T-cell (primary cell): Measurements from ENCODE around the gene RSPRY1. TPM values are rescaled to one million over a fixed set of nuclear protein-coding genes. Genes with fewer than 3 reads are reported as not detected.
"Not testable (repeated sequence)": the region's sequence is repeated elsewhere in the genome, so short reads cannot be mapped to it uniquely, and the experiment has no call there.

ENCODE experiments used
- ATAC-seq, 4 experiments: fragments of 200-7000 bp in 3 of 4; fragments of 150-1000 bp in 1 of 4; cut with Tn5 transposase; replicated peaks in 1 of 4; 1 replicate in 3 of 4; 2 replicates in 1 of 4; pipeline ENCODE4 v1.10.0; 2021; ENCODE audit warnings: moderate library complexity in 3 of 4, mild to moderate bottlenecking in 2 of 4, moderate number of reproducible peaks in 1 of 4
- CTCF ChIA-PET, 2 donors: fragments of 300-600 bp; sonication (Branson Sonifier 250); formaldehyde crosslinking; loops; one replicate each; lab custom pipeline; 2022; ENCODE audit warnings: antibody characterized with exemption in 2 of 2; lab: Charles Lee
- POLR2A ChIA-PET, 2 donors: fragments of 300-600 bp; sonication (Branson Sonifier 250); formaldehyde crosslinking; loops; one replicate each; lab custom pipeline; 2022; ENCODE audit warnings: antibody characterized with exemption in 2 of 2; lab: Charles Lee
- DNase-seq, 35 experiments: peaks; one replicate each; pipeline versions ENCODE4 v3.0.0 to v3.0.0-alpha.2; 2013 to 2023
- H3K27ac ChIP-seq: one replicate; pipeline ENCODE4 v1.5.1; 2013; ENCODE audit warnings: low read length
- H3K27me3 ChIP-seq, 2 experiments: replicated peaks in 1 of 2; 1 replicate in 1 of 2; 2 replicates in 1 of 2; pipeline versions ENCODE4 v1.6.1 to v1.7.0; 2013; ENCODE audit warnings: low read length in 1 of 2, mixed read lengths in 1 of 2; ENCODE audit not compliant: control insufficient read depth in 2 of 2, insufficient read depth in 2 of 2; ENCODE audit errors: extremely low read depth in 1 of 2
- H3K36me3 ChIP-seq, 2 donors: 1 replicate in 1 of 2; 2 replicates in 1 of 2; pipeline versions ENCODE4 v1.6.1 to v1.7.0; 2013; ENCODE audit warnings: low read length in 1 of 2; ENCODE audit not compliant: control insufficient read depth in 2 of 2, insufficient read depth in 1 of 2; ENCODE audit errors: extremely low read depth in 1 of 2
- H3K4me1 ChIP-seq, 2 experiments: 1 replicate in 1 of 2; 2 replicates in 1 of 2; pipeline versions ENCODE4 v1.6.1 to v1.7.0; 2013; ENCODE audit warnings: low read length in 2 of 2, mixed read lengths in 1 of 2; ENCODE audit not compliant: insufficient read depth in 2 of 2, control insufficient read depth in 1 of 2; ENCODE audit errors: extremely low read depth in 1 of 2
- H3K4me3 ChIP-seq, 2 donors: 1 replicate in 1 of 2; 2 replicates in 1 of 2; pipeline versions ENCODE4 v1.5.1 to v1.7.0; 2013; ENCODE audit warnings: mild to moderate bottlenecking in 2 of 2, low read length in 1 of 2, moderate library complexity in 1 of 2; ENCODE audit not compliant: control insufficient read depth in 1 of 2; ENCODE audit errors: extremely low read depth in 1 of 2
- H3K9me3 ChIP-seq: 2 replicates; pipeline ENCODE4 v1.7.0; 2013
- H3K27ac Mint-ChIP-seq, 2 donors: one replicate each; pipeline ENCODE4 v1.8.0; 2020 to 2021; ENCODE audit warnings: mild to moderate bottlenecking in 2 of 2, mixed read lengths in 2 of 2
- H3K27me3 Mint-ChIP-seq, 2 donors: one replicate each; pipeline ENCODE4 v1.8.0; 2021 to 2022; ENCODE audit warnings: mixed read lengths in 2 of 2
- H3K36me3 Mint-ChIP-seq: one replicate; pipeline ENCODE4 v1.8.0; 2021; ENCODE audit warnings: mixed read lengths
- H3K4me1 Mint-ChIP-seq, 3 donors: one replicate each; pipeline ENCODE4 v1.8.0; 2020 to 2022; ENCODE audit warnings: mixed read lengths in 3 of 3, mild to moderate bottlenecking in 1 of 3
- H3K4me3 Mint-ChIP-seq, 3 donors: one replicate each; pipeline ENCODE4 v1.8.0; 2020 to 2022; ENCODE audit warnings: mild to moderate bottlenecking in 3 of 3, mixed read lengths in 3 of 3, moderate library complexity in 3 of 3
- H3K9me3 Mint-ChIP-seq, 3 donors: one replicate each; pipeline ENCODE4 v1.8.0; 2020 to 2022; ENCODE audit warnings: mixed read lengths in 3 of 3
- WGBS: methylation state at CpG from one replicate; pipeline ENCODE4 v1.1.5; 2013; ENCODE audit warnings: missing lambda C conversion rate; ENCODE audit not compliant: insufficient coverage; 5-methylcytosine and 5-hydroxymethylcytosine counted together
- total RNA-seq, 35 experiments: library from RNA in 6 of 35; stranded (reverse) in 6 of 35; fragments of 120-200 nt in 1 of 35; gene quantifications; one replicate each; pipeline versions ENCODE4 v1.2.1 to v1.2.4 and lab custom pipeline; 2013 to 2026

Gene RSPRY1
- total RNA-seq, 5 donors from 2014 or later (not counting 1 experiment from before 2014, with no cell fraction given): 25.0 to 32.0 (median 28.2) TPM

GRCh38 chr16:57192146-57192545 lies 6.0 kb downstream of the RSPRY1 start:
- Histone ChIP-seq H3K27me3 (no peaks in the 10 kb centered on the region), H3K4me3 (no peak overlapping the region), H3K9me3 (no peaks in the 10 kb centered on the region), H3K4me1 (peaks cover 7 to 10% of the 10 kb centered on the region in 2 experiments), H3K36me3 (peaks cover 0 to 4% of the 10 kb centered on the region in 2 donors), H3K27ac (no peak overlapping the region)
- Mint-ChIP-seq H3K9me3 (no peaks in the 10 kb centered on the region), H3K27ac (no peak overlapping the region), H3K27me3 (no peaks in the 10 kb centered on the region), H3K4me3 (no peak overlapping the region), H3K36me3 (peaks cover 7% of the 10 kb centered on the region), H3K4me1 (peaks cover 61 to 69% (median 65%) of the 10 kb centered on the region in 3 donors)
- ChIA-PET POLR2A (interaction anchor here (0.5 to 0.6 kb wide), 3 partner anchors 137 to 325 kb away, joined by 4 to 5 read pairs (median 4); no protein-coding TSS in a partner anchor), CTCF (no interaction called here)
- DNase-seq: no peak
- no CpG with 5 or more reads among the region's 3 CpGs for WGBS
- ATAC-seq: no peak

GRCh38 chr16:57192720-57193486 lies 6.8 kb downstream of the RSPRY1 start:
- peaks cover 54 to 61% (median 58%) of the 10 kb centered on the region in 3 donors for H3K4me1 Mint-ChIP-seq
- Histone ChIP-seq H3K4me1 (peaks cover 3% of the 10 kb centered on the region in 2 experiments), H3K9me3 (no peaks in the 10 kb centered on the region), H3K27me3 (no peaks in the 10 kb centered on the region), H3K27ac (no peak overlapping the region), H3K4me3 (no peak overlapping the region), H3K36me3 (peaks cover 0 to 4% of the 10 kb centered on the region in 2 donors)
- WGBS: no CpG with 5 or more reads among the region's 7 CpGs
- DNase-seq (no peak), ATAC-seq (no peak)
- no peaks in the 10 kb centered on the region for H3K9me3 Mint-ChIP-seq
- no peak overlapping the region for H3K27ac Mint-ChIP-seq
- CTCF ChIA-PET: interaction anchor here in 1 of 2 donors (0.6 kb wide), 2 partner anchors 151 to 388 kb away, joined by 4 read pairs; no protein-coding TSS in a partner anchor
- H3K36me3 Mint-ChIP-seq: peaks cover 7% of the 10 kb centered on the region
- POLR2A ChIA-PET: interaction anchor here (0.5 to 0.6 kb wide), 3 partner anchors 138 to 325 kb away, joined by 4 to 5 read pairs (median 4); no protein-coding TSS in a partner anchor
- H3K4me3 Mint-ChIP-seq: no peak overlapping the region
- no peaks in the 10 kb centered on the region for H3K27me3 Mint-ChIP-seq

- H3K4me3 Mint-ChIP-seq: no peak overlapping the region
- H3K4me1 Mint-ChIP-seq: peaks cover 47 to 56% (median 50%) of the 10 kb centered on the region in 3 donors
- no peak for DNase-seq
- peaks cover 13% of the 10 kb centered on the region for H3K36me3 Mint-ChIP-seq
- ChIA-PET CTCF (interaction anchor here in 1 of 2 donors (0.9 to 1.0 kb wide), 2 partner anchors 9 to 11 kb away, joined by 3 read pairs; partner anchors contain the start of gene PSME3IP1), POLR2A (no interaction called here)
- Histone ChIP-seq H3K9me3 (no peaks in the 10 kb centered on the region), H3K27me3 (no peaks in the 10 kb centered on the region), H3K27ac (no peak overlapping the region), H3K36me3 (peaks cover 0 to 4% of the 10 kb centered on the region in 2 donors), H3K4me3 (no peak overlapping the region), H3K4me1 (no peaks in the 10 kb centered on the region)
- no peak overlapping the region for H3K27ac Mint-ChIP-seq
- no peaks in the 10 kb centered on the region for H3K27me3 Mint-ChIP-seq
- no peaks in the 10 kb centered on the region for H3K9me3 Mint-ChIP-seq
- no peak for ATAC-seq
Measured at GRCh38 chr16:57194512-57194911, 8.4 kb downstream of the RSPRY1 start.

GRCh38 chr16:57196286-57196685 lies 10.2 kb downstream of the RSPRY1 start:
- H3K9me3 Mint-ChIP-seq: no peaks in the 10 kb centered on the region
- Histone ChIP-seq H3K27me3 (no peaks in the 10 kb centered on the region), H3K4me1 (no peaks in the 10 kb centered on the region), H3K4me3 (no peak overlapping the region), H3K9me3 (no peaks in the 10 kb centered on the region), H3K27ac (no peak overlapping the region), H3K36me3 (peaks cover 0 to 4% of the 10 kb centered on the region in 2 donors)
- WGBS: 100% methylated on average over 1 of the region's 4 CpGs
- H3K27me3 Mint-ChIP-seq: no peaks in the 10 kb centered on the region
- H3K36me3 Mint-ChIP-seq: peaks cover 13% of the 10 kb centered on the region
- H3K27ac Mint-ChIP-seq: no peak overlapping the region
- peaks cover 37 to 44% (median 38%) of the 10 kb centered on the region in 3 donors for H3K4me1 Mint-ChIP-seq
- ATAC-seq: no peak
- CTCF ChIA-PET: no interaction called here
- no peak for DNase-seq
- POLR2A ChIA-PET: interaction anchor here (0.6 to 1.2 kb wide), 2 partner anchors 11 to 32 kb away, joined by 4 to 5 read pairs; no protein-coding TSS in a partner anchor
- no peak overlapping the region for H3K4me3 Mint-ChIP-seq

- H3K36me3 Mint-ChIP-seq: peaks cover 13% of the 10 kb centered on the region
- no peak for DNase-seq
- Histone ChIP-seq H3K4me1 (no peaks in the 10 kb centered on the region), H3K9me3 (no peaks in the 10 kb centered on the region), H3K4me3 (no peak overlapping the region), H3K36me3 (peaks cover 0 to 4% of the 10 kb centered on the region in 2 donors), H3K27me3 (no peaks in the 10 kb centered on the region), H3K27ac (no peak overlapping the region)
- ChIA-PET CTCF (no interaction called here), POLR2A (interaction anchor here in 1 of 2 donors (1.2 kb wide), 1 partner anchor 11 kb away, joined by 5 read pairs; no protein-coding TSS in a partner anchor)
- no peak for ATAC-seq
- no peaks in the 10 kb centered on the region for H3K27me3 Mint-ChIP-seq
- H3K4me1 Mint-ChIP-seq: peaks cover 34 to 43% (median 36%) of the 10 kb centered on the region in 3 donors
- 100% methylated on average over 1 of the region's 3 CpGs for WGBS
- H3K4me3 Mint-ChIP-seq: no peak overlapping the region
- no peaks in the 10 kb centered on the region for H3K9me3 Mint-ChIP-seq
- no peak overlapping the region for H3K27ac Mint-ChIP-seq
Measured at GRCh38 chr16:57196753-57197152, 10.6 kb downstream of the RSPRY1 start.

- Mint-ChIP-seq H3K4me1 (peaks cover 17 to 20% (median 18%) of the 10 kb centered on the region in 3 donors), H3K36me3 (peaks cover 23% of the 10 kb centered on the region)
- H3K9me3 Mint-ChIP-seq, H3K27ac ChIP-seq, ATAC-seq, H3K4me3 Mint-ChIP-seq, CTCF ChIA-PET, H3K27me3 Mint-ChIP-seq, DNase-seq, POLR2A ChIA-PET, H3K4me1 ChIP-seq, H3K4me3 ChIP-seq, H3K9me3 ChIP-seq, H3K27me3 ChIP-seq, H3K27ac Mint-ChIP-seq: not testable (repeated sequence)
- H3K36me3 ChIP-seq: peaks cover 4 to 12% of the 10 kb centered on the region in 2 donors
- WGBS: no CpG with 5 or more reads among the region's 24 CpGs
Measured at GRCh38 chr16:57200321-57200720, 14.2 kb downstream of the RSPRY1 start.
